ENCODE results near the gene CACNA1G.

Gene CACNA1G

GRCh38 chr17:50514388-50514787 is 46.1 kb upstream of the CACNA1G start:
- peaks cover 19% of the 10 kb centered on the region for H3K4me1 ChIP-seq (ENCODE audit: control insufficient read depth, low read length)
- no peaks in the 10 kb centered on the region for H3K9me2 ChIP-seq (replicated peaks; ENCODE audit: control insufficient read depth, low read length)
- H3K9me3 ChIP-seq (ENCODE audit: control insufficient read depth, insufficient read depth, low read length): no peaks in the 10 kb centered on the region
- H3K4me2 ChIP-seq (ENCODE audit: low read length): no peak overlapping the region
- peaks cover 4% of the 10 kb centered on the region; the same call in 1 of the 2 replicates for H3K79me2 ChIP-seq (ENCODE audit: control insufficient read depth, low read length)
- H4K20me1 ChIP-seq (ENCODE audit: control insufficient read depth, insufficient read depth, low read depth, low read length): no peaks in the 10 kb centered on the region
- no peak overlapping the region for H3K4me3 ChIP-seq (ENCODE audit: low read length)
- H3K27ac ChIP-seq (ENCODE audit: low read depth, low read length): no peak overlapping the region
- no peaks in the 10 kb centered on the region for H3K36me3 ChIP-seq (ENCODE audit: control insufficient read depth, low read length)
- no peaks in the 10 kb centered on the region; the same call in 1 of the 2 replicates for H3F3A ChIP-seq (ENCODE audit: control insufficient read depth, insufficient read depth)
- TF ChIP-seq EZH2phosphoT487 (IDR thresholded peaks at IDR 0.05; ENCODE audit: borderline replicate concordance, low read length) (no peak), CTCF (IDR thresholded peaks at IDR 0.05; ENCODE audit: low read depth, low read length, poor library complexity, severe bottlenecking) (no peak)
- no peaks in the 10 kb centered on the region for H3K27me3 ChIP-seq (ENCODE audit: control insufficient read depth, low read length)

GRCh38 chr17:50514936-50515702 is 45.4 kb upstream of the CACNA1G start:
- Histone ChIP-seq H3F3A (ENCODE audit: control insufficient read depth, insufficient read depth) (no peaks in the 10 kb centered on the region), H4K20me1 (ENCODE audit: control insufficient read depth, insufficient read depth, low read depth, low read length) (no peaks in the 10 kb centered on the region), H3K27me3 (ENCODE audit: control insufficient read depth, low read length) (no peaks in the 10 kb centered on the region), H3K27ac (ENCODE audit: low read depth, low read length) (no peak overlapping the region), H3K79me2 (ENCODE audit: control insufficient read depth, low read length) (no peaks in the 10 kb centered on the region), H3K9me3 (ENCODE audit: control insufficient read depth, insufficient read depth, low read length) (no peaks in the 10 kb centered on the region), H3K4me1 (ENCODE audit: control insufficient read depth, low read length) (peaks cover 14% of the 10 kb centered on the region), H3K9me2 (replicated peaks; ENCODE audit: control insufficient read depth, low read length) (no peaks in the 10 kb centered on the region), H3K4me3 (ENCODE audit: low read length) (no peak overlapping the region), H3K36me3 (ENCODE audit: control insufficient read depth, low read length) (no peaks in the 10 kb centered on the region), H3K4me2 (ENCODE audit: low read length) (peak overlapping the region; percentile 8; the same call in 1 of the 2 replicates)
- TF ChIP-seq CTCF (IDR thresholded peaks at IDR 0.05; ENCODE audit: low read depth, low read length, poor library complexity, severe bottlenecking) (no peak), EZH2phosphoT487 (IDR thresholded peaks at IDR 0.05; ENCODE audit: borderline replicate concordance, low read length) (no peak)

- H3K27me3 ChIP-seq (ENCODE audit: control insufficient read depth, low read length): no peaks in the 10 kb centered on the region
- H3K9me2 ChIP-seq (replicated peaks; ENCODE audit: control insufficient read depth, low read length): no peaks in the 10 kb centered on the region
- H3K9me3 ChIP-seq (ENCODE audit: control insufficient read depth, insufficient read depth, low read length): no peaks in the 10 kb centered on the region
- H3F3A ChIP-seq (ENCODE audit: control insufficient read depth, insufficient read depth): no peaks in the 10 kb centered on the region
- no peak overlapping the region for H3K27ac ChIP-seq (ENCODE audit: low read depth, low read length)
- H3K36me3 ChIP-seq (ENCODE audit: control insufficient read depth, low read length): no peaks in the 10 kb centered on the region
- no peaks in the 10 kb centered on the region for H4K20me1 ChIP-seq (ENCODE audit: control insufficient read depth, insufficient read depth, low read depth, low read length)
- no peak overlapping the region for H3K4me3 ChIP-seq (ENCODE audit: low read length)
- H3K4me1 ChIP-seq (ENCODE audit: control insufficient read depth, low read length): peaks cover 10% of the 10 kb centered on the region
- H3K79me2 ChIP-seq (ENCODE audit: control insufficient read depth, low read length): no peaks in the 10 kb centered on the region
- H3K4me2 ChIP-seq (ENCODE audit: low read length): no peak overlapping the region
- TF ChIP-seq CTCF (IDR thresholded peaks at IDR 0.05; ENCODE audit: low read depth, low read length, poor library complexity, severe bottlenecking) (no peak), EZH2phosphoT487 (IDR thresholded peaks at IDR 0.05; ENCODE audit: borderline replicate concordance, low read length) (no peak)
Measured at GRCh38 chr17:50517011-50517410, 43.5 kb upstream of the CACNA1G start.
